Kidney epithelial cell (primary cell): Measurements from ENCODE around the gene TMED1. TPM values are rescaled to one million over a fixed set of nuclear protein-coding genes. Genes with fewer than 3 reads are reported as not detected.
A peak's percentile ranks its signal among the peaks of the same experiment; 100 is the strongest.
"Not testable (repeated sequence)": the region's sequence is repeated elsewhere in the genome, so short reads cannot be mapped to it uniquely, and the experiment has no call there.

Experiments
- DNase-seq: peaks from one replicate; pipeline ENCODE4 v3.0.0-alpha.2; 2010; ENCODE audit warnings: low read depth
- H3K27me3 ChIP-seq: 2 replicates; pipeline ENCODE4 v1.6.0; 2011; ENCODE audit warnings: low read length; ENCODE audit not compliant: control insufficient read depth, insufficient read depth
- H3K36me3 ChIP-seq: 2 replicates; pipeline ENCODE4 v1.5.1; 2011; ENCODE audit warnings: low read length; ENCODE audit not compliant: control insufficient read depth, insufficient read depth
- H3K4me3 ChIP-seq: 2 replicates; pipeline ENCODE4 v1.5.1; 2011; ENCODE audit warnings: low read depth, mild to moderate bottlenecking, control low read depth, low read length
- total RNA-seq: library from RNA; depleted of rRNA; stranded (reverse); fragments of >200 nt; gene quantifications from 2 replicates; pipeline ENCODE4 v1.2.3, GENCODE V29; 2015
- TF ChIP-seq, protein P1 (sequence below): IDR thresholded peaks from 2 replicates; pipeline ENCODE4 v1.5.1; 2011; ENCODE audit warnings: mild to moderate bottlenecking, moderate library complexity, low read length, control low read depth, inconsistent platforms; ENCODE audit not compliant: insufficient read depth, poor library complexity, severe bottlenecking

The TMED1 gene
- total RNA-seq, 1 donor from 2014 or later, result 35.0 TPM

DNA sequence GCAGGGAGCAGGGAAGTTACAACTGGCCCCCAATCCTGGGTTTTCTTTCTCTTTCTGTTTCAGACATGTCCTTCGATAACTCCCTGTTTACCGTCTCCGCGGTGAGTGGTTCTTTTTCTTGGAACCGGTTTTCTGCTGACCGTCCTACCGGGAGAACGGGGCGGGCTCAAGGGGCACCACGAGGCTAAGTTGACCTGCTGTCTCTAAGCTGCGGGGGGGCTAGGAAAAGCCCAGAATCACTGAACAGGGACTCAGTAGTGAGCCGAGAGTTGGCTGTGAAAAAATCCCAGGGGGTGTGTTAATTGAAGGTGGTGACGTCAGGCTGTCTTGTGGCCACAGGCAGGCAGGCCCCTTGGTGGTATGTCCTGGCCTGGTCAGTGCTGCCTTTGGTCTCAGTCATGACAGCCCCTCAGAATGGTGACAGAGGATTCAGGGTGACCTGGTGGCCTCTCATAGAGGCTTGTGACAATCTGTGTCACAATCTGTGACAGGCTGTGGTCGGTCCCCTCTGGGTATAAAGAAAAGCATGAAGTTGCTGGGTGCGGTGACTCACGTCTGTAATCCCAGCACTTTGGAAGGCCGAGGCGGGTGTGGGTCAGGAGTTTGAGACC lies 27.2 kb upstream of the TMED1 start:
- no peaks in the 10 kb centered on the region for H3K27me3 ChIP-seq
- H3K36me3 ChIP-seq, result no peaks in the 10 kb centered on the region
- TF ChIP-seq, protein P1, sequence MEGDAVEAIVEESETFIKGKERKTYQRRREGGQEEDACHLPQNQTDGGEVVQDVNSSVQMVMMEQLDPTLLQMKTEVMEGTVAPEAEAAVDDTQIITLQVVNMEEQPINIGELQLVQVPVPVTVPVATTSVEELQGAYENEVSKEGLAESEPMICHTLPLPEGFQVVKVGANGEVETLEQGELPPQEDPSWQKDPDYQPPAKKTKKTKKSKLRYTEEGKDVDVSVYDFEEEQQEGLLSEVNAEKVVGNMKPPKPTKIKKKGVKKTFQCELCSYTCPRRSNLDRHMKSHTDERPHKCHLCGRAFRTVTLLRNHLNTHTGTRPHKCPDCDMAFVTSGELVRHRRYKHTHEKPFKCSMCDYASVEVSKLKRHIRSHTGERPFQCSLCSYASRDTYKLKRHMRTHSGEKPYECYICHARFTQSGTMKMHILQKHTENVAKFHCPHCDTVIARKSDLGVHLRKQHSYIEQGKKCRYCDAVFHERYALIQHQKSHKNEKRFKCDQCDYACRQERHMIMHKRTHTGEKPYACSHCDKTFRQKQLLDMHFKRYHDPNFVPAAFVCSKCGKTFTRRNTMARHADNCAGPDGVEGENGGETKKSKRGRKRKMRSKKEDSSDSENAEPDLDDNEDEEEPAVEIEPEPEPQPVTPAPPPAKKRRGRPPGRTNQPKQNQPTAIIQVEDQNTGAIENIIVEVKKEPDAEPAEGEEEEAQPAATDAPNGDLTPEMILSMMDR, result no peak
- no peak overlapping the region for H3K4me3 ChIP-seq
- DNase-seq, result peak; percentile 38

DNA sequence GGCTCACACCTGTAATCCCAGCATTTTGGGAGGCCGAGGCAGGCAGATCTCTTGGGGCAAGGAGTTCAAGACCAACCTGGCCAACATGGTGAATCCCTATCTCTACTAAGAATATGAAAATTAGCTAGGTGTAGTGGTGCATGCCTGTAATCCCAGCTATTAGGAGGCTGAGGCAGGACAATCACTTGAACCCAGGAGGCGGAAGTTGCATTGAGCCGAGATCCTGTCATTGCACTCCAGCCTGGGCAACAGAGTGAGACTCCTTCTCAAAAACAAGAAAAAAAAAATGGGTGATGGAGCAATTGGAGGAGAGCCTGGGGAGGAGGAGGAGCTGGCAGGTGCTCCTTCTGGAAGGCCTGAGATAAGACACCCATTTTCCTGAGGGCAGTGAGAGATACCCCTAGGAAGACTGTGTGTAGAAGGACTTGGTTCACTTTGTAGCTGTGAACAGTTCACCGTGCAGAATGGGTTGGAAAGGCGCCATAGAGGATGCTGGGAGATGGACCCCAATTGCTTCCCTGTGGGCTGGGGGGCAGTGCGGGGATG lies 26.6 kb upstream of the TMED1 start:
- Histone ChIP-seq H3K27me3 (no peaks in the 10 kb centered on the region), H3K4me3 (no peak overlapping the region), H3K36me3 (no peaks in the 10 kb centered on the region)
- TF ChIP-seq, protein P1, result no peak
- DNase-seq, result no peak

DNA sequence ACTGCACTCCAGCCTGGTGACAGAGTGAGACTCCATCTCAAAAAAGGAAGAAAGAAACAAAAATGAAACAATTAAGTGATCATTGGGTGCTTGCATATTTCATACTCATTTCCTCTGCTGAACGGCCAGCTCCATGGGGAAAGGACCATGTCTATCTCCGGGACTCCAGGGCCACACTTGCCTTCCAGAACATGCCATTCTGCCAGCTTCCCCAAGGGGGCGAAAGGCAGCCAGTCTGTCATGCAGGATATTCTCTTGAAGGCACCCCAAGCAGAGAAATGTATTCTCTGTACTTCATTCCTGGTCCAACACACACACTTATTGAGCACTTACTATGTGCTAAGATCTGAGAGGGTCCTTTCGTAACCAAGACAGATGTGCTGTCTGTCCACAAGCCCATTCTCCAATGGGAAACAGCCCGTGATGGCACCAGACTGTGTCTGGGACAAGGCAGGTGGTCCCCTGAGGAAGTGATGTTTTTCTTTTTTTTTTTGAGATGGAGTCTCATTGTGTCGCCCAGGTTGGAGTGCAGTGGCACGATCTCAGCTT lies 25.2 kb upstream of the TMED1 start:
- no peaks in the 10 kb centered on the region for H3K36me3 ChIP-seq
- TF ChIP-seq, protein P1, result peak; percentile 47
- H3K27me3 ChIP-seq, result no peaks in the 10 kb centered on the region
- H3K4me3 ChIP-seq, result no peak overlapping the region
- DNase-seq, result no peak

DNA sequence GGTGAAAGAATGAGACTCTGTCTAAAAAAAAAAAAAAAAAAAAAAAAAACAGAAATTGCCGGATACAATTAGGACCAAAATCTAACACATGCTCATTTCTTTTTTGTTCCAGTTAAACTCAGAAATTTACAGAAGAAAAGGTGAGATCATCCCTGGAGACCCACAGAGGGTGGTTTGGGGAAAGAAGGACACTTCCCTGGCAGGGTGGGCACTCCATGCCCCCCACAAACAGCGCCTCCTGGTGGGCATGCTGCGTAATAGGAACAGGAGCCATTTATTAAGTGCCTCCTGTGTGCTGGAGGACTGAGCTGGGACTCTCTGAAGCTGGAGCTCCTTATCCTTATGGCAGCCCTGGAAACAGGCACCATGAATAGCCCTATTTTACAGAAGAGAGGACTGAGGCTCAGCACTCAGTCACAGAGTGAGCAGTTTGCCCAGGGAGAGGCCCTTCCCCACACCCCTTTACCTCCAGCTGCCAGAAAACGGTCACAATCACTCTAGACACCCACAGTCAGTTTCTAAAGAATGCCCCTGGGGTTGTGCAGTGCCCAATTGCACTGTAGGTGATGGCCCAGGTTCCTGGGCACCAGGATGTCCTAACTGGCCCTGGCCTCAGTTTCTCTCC lies 22.3 kb upstream of the TMED1 start:
- DNase-seq, result no peak

DNA sequence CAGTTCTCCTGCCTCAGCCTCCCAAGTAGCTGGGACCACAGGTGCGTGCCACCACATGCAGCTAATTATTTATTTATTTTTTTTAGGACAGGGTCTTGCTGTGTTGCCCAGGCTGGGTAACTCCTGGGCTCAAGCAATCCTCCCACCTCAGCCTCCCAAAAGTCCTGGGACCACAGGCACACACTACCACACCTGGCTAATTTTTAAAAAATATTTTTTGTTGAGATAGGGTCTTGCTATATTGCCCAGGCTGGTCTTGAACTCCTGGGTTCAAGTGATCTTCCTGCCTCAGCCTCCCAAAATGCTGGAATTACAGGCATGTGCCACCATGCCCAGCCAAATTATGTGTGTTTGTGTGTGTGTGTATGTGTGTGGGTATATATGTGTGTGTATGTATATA lies 20.9 kb upstream of the TMED1 start:
- not testable (repeated sequence) for DNase-seq, H3K36me3 ChIP-seq, H3K4me3 ChIP-seq, H3K27me3 ChIP-seq

More for the DNA sequence above, 22.3 kb upstream of the TMED1 start:
- Histone ChIP-seq H3K36me3 (no peaks in the 10 kb centered on the region), H3K27me3 (no peaks in the 10 kb centered on the region), H3K4me3 (no peak overlapping the region)
- TF ChIP-seq, protein P1, result peak; percentile 80

DNA sequence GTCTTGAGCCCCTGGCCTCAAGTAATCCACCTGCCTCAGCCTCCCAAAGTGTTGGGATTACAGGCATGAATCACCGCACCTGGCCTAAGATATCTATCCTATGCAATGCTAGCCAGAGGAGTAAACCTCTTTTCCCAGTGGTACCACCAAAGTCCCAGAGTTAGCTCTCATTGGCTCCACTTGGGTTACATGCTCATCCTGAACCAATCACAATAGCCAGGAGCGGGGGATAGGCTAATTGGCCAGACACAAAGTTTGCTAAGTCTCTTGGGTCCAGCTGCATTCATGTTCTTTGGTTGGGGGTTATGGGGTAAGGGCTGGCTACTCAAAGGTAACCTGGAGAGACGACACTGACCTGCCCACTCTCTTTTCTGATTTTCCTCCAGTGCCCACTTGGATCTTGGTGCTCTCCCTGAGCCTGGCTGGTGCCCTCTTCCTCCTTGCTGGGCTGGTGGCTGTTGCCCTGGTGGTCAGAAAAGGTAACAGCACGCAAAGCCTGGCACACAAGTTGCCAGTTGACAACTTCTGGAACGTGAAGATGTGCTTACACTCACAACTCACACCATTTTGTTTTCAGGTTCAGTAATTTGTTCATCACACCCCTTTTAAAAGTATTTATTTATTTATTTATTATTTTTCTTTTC lies 20.0 kb upstream of the TMED1 start:
- Histone ChIP-seq H3K36me3 (no peaks in the 10 kb centered on the region), H3K27me3 (no peaks in the 10 kb centered on the region), H3K4me3 (no peak overlapping the region)
- TF ChIP-seq, protein P1, result peak; percentile 53
- DNase-seq, result no peak
